AG09319 (cell line): ENCODE data around the gene SLC39A2.
"Not testable (repeated sequence)": the region's sequence is repeated elsewhere in the genome, so short reads cannot be mapped to it uniquely, and the experiment has no call there.

ENCODE experiments used
- DNase-seq: peaks from one replicate; pipeline ENCODE4 v3.0.0-alpha.2; 2010; ENCODE audit warnings: low read depth; ENCODE audit errors: extremely low read depth
- TF ChIP-seq, protein P1 (sequence below): IDR thresholded peaks from 2 replicates; pipeline ENCODE4 v1.5.1; 2011; ENCODE audit warnings: low read depth, mild to moderate bottlenecking, inconsistent platforms, low read length, moderate library complexity

The SLC39A2 gene

DNA sequence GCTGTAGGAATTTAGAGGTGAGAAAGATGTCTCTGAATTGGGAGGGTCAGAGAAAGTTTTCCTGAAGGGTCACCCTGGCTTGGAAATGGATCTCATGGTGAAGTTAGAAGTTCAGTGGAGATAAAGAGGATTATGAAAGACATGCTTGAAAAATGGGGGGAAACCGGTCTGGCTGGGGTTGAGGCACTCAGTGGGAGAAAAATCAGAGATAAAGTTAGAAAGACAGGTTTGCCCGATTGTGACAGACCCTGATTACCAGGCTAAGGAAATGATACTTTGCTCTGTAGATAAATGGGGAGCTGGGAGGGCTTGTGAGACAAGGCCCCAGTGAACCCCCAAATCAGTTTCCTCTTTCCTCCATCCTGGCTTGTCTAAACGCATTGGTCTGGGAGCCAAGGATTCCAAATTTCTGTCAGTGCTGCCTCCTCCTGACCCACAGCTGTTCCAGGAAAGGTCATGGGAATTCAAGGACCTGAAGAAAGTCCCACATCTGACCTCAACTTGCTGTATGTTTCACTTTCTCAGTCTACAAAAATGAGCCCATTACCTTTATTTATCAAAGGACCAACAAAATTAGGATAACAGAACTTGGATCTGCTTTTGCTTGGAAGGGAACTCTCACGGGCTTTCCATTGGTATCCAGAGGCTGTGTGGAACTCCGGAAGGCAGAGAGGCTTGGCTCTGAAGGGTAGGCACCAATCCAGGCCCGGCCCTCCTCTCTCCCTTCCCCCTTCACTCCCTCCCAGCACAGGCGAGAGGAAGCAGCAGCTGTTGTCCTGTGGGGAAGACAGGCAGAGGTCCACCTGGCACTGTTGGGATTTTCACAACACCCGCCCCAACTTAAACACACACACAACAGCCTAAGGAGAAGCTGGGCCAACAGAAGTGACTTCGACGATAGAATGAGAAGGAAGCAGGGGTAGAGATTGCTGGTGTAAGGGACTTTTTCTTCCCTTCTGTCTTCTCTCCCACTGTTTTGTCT, 39.6 kb downstream of the SLC39A2 start:
- TF ChIP-seq, protein P1, sequence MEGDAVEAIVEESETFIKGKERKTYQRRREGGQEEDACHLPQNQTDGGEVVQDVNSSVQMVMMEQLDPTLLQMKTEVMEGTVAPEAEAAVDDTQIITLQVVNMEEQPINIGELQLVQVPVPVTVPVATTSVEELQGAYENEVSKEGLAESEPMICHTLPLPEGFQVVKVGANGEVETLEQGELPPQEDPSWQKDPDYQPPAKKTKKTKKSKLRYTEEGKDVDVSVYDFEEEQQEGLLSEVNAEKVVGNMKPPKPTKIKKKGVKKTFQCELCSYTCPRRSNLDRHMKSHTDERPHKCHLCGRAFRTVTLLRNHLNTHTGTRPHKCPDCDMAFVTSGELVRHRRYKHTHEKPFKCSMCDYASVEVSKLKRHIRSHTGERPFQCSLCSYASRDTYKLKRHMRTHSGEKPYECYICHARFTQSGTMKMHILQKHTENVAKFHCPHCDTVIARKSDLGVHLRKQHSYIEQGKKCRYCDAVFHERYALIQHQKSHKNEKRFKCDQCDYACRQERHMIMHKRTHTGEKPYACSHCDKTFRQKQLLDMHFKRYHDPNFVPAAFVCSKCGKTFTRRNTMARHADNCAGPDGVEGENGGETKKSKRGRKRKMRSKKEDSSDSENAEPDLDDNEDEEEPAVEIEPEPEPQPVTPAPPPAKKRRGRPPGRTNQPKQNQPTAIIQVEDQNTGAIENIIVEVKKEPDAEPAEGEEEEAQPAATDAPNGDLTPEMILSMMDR, result no peak
- DNase-seq, result peak; percentile 20

DNA sequence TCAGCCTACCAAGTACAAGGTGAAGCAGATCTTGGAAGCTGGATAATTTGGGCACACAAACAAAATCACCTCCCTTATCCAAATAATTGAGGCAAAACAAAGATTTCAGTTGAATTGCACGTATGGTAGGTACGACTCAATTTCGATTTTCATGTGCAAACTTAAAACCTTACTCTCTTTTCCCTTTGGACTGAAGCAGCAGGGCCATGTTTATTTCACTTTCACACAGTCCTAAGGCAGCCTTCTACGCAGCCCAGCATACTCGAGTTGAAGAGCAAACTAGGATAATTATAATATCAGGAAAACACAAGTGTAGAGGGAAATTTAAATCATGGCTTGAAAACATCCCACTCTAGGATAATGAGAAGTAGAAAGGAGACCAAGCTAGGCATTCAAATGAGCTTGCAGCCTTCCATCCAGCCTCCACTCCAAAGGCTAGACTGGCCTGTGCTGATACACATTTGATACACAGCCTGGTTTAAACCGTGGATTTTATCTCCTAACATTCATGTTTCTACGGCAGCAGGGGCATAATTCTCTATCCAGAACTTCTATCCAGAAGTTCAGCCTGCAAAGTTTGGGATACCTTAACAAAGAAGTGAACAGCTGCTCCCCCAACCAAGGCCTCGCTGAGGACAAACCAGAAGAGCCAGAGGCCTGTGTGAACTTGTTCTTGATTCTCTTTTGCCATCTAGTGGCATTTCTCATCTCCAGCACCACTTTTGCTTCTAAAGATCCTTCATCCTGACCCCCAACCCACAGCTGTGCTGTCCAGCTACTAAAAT, 40.7 kb downstream of the SLC39A2 start:
- DNase-seq, result peak; percentile 32
- TF ChIP-seq, protein P1, result peak; percentile 65

DNA sequence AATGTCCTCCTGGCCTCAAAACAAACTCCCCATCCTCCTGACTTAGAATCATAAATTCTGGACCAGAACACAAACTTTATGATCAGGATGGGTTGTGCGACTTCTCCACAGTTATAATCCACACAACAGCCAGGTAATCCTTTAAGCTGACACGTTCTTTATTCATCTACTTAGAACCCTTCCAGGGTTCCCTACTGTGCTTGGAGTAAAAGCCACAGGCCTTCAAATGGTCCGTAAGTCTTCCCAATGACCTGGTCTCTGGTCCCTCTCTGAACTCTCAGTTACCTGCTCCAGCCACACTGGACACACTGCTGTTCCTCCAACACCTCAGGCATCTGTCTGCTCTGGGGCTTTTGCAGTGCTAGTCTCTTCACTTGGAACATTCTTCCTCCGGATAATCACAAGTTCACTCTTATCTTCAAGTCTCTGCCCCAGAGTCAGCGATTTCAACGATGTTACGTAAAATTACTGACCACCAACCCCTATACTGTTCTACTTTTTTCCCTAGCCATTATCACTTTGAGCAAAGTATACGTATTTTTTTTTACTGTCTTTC, 41.4 kb downstream of the SLC39A2 start:
- TF ChIP-seq, protein P1, result no peak
- DNase-seq, result no peak

DNA sequence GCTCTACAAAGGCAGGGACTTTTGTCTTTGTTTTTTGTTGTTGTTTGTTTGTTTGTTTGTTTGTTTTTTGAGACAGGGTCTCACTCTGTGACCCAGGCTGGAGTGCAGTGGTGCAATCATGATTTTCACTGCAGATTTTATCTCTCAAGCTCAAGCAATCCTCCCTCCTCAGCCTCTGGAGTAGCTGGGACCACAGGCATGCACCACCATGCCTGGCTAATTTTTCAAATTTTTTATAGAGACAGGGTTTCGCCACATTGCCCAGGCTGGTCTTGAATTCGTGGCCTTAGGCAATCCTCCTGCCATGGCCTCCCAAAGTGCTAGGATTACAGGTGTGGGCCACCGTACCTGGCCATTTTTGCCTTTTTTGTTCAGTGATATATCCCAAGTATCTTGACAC, 41.8 kb downstream of the SLC39A2 start:
- DNase-seq, result not testable (repeated sequence)

DNA sequence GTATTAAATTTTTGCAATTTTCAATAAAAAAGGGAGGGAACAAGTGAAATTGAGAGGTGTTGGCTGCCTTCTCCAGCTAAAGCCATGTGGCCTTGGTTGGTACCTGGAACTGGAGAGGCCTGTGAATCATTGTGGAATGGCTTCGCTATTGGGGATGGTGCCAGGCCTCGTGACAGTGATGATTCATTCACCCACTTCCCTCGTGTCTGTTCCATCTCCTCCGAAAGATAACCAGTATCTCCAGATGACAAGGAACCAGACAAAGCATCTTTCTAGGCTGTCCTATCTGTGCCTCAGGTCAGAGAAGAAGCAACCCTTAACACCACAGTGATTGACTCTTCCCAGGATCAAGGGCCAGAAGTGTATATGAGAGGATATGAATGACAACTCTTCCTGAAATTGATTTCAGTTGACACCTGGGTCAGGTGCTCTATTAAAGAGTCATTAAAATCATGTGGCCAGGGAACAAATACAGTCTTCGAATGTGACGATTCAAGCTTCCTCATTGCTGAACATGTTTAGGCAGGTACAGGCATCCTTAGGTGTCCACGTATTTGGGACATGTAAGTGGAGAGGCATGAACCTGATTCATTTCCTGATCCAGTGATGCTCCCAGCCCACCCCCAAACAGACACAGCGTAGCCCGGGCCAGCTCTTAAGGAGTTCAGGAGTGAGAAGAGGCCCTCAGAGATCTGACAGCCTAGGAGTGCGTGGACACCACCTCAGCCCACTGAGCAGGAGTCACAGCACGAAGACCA, 42.8 kb downstream of the SLC39A2 start, which contains the start of gene RNASE7:
TSS of gene RNASE7 (plus strand) at position 687 of the 758 bp plus-strand sequence. CDS start 631 bp downstream, outside the sequence.
- DNase-seq, result no peak
- TF ChIP-seq, protein P1, result no peak

DNA sequence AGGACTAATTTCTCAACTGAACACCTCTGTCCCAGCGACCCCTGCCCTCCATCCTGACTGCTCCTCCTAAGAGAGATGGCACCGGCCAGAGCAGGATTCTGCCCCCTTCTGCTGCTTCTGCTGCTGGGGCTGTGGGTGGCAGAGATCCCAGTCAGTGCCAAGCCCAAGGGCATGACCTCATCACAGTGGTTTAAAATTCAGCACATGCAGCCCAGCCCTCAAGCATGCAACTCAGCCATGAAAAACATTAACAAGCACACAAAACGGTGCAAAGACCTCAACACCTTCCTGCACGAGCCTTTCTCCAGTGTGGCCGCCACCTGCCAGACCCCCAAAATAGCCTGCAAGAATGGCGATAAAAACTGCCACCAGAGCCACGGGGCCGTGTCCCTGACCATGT, 43.8 kb downstream of the SLC39A2 start:
- TF ChIP-seq, protein P1, result no peak
- DNase-seq, result no peak

DNA sequence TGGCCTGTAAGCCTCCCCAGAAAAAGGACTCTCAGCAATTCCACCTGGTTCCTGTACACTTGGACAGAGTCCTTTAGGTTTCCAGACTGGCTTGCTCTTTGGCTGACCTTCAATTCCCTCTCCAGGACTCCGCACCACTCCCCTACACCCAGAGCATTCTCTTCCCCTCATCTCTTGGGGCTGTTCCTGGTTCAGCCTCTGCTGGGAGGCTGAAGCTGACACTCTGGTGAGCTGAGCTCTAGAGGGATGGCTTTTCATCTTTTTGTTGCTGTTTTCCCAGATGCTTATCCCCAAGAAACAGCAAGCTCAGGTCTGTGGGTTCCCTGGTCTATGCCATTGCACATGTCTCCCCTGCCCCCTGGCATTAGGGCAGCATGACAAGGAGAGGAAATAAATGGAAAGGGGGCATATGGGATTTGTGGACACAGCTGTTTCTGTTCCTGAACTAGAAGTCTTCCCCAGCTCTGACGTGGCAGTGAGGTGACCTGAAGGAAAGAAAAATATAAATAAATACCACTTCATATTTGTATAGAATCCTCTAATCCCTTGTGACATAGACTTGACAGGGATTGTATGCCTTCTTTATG, 44.4 kb downstream of the SLC39A2 start:
- TF ChIP-seq, protein P1, result no peak
- DNase-seq, result no peak
